Measurements from ENCODE around the gene DGKD. TPM values are rescaled to one million over a fixed set of nuclear protein-coding genes. Genes with fewer than 3 reads are reported as not detected.
A peak's percentile ranks its signal among the peaks of the same experiment; 100 is the strongest.

Gene DGKD
- total and polyA plus RNA-seq, 2 donors (not counting 1 experiment from before 2014, with no cell fraction given): 224 to 396 TPM

GRCh38 chr2:233426619-233427342 is 72.5 kb downstream of the DGKD start:
- H3K4me2 ChIP-seq (replicated peaks; ENCODE audit: low read depth, low read length, poor library complexity, severe bottlenecking): no peak overlapping the region
- H3K9me3 Mint-ChIP-seq (ENCODE audit: insufficient read depth): no peaks in the 10 kb centered on the region
- H4K20me1 ChIP-seq (ENCODE audit: control insufficient read depth, insufficient read depth, low read length, poor library complexity, severe bottlenecking): peaks cover 70% of the 10 kb centered on the region
- H2AFZ ChIP-seq (ENCODE audit: insufficient read depth, low read depth, low read length, poor library complexity, severe bottlenecking): no peak overlapping the region
- WGBS (ENCODE audit: insufficient coverage): 78% methylated on average over 4 of the region's 7 CpGs
- no peak overlapping the region for H3K4me3 ChIP-seq (ENCODE audit: control extremely low read depth in 1 of 5, extremely low read depth in 1 of 5, insufficient read depth in 1 of 5, low read depth in 2 of 5, low read length in 4 of 5)
- H3K4me3 Mint-ChIP-seq: no peak overlapping the region
- peaks cover 31 to 39% of the 10 kb centered on the region in 2 donors for H3K4me1 ChIP-seq (ENCODE audit: control insufficient read depth in 2 of 2, insufficient read depth in 2 of 2, low read length in 2 of 2)
- H3K27ac ChIP-seq (ENCODE audit: low read length in 2 of 2): no peak overlapping the region
- no peaks in the 10 kb centered on the region for H3K27me3 ChIP-seq (replicated peaks in 1 of 4; ENCODE audit: control extremely low read depth in 1 of 4, control insufficient read depth in 3 of 4, insufficient read depth in 4 of 4, low read length in 3 of 4)
- peaks cover 2 to 60% of the 10 kb centered on the region in 2 experiments for H3K36me3 ChIP-seq (replicated peaks in 1 of 2; ENCODE audit: control extremely low read depth in 1 of 2, control insufficient read depth in 1 of 2, extremely low read depth in 1 of 2, insufficient read depth in 2 of 2, low read length in 1 of 2)
- H3K79me2 ChIP-seq (ENCODE audit: control insufficient read depth, insufficient read depth, low read length): peaks cover 100% of the 10 kb centered on the region
- POLR2A ChIA-PET: no interaction called here
- TF ChIP-seq CTCF (IDR thresholded peaks at IDR 0.05): no peak
- TF ChIP-seq EZH2 (IDR thresholded peaks at IDR 0.05; ENCODE audit: borderline replicate concordance, insufficient read depth, low read depth, low read length, poor library complexity, severe bottlenecking): no peak
- CTCF ChIA-PET: interaction anchor here (1.4 to 15.7 kb wide), 4 partner anchors 12 to 23 kb away, joined by 4 to 218 read pairs (median 7); no protein-coding TSS in a partner anchor
- H3K4me1 Mint-ChIP-seq: peaks cover 78% of the 10 kb centered on the region
- intact Hi-C loops (cut with micrococcal nuclease): no loop called here
- DNase-seq (no peak), ATAC-seq (ENCODE audit: low read depth) (no peak)
- peak overlapping the region; percentile 73 for H3K27ac Mint-ChIP-seq
- H3K9me3 ChIP-seq (ENCODE audit: control extremely low read depth in 1 of 3, control insufficient read depth in 2 of 3, insufficient read depth in 1 of 3, low read length in 2 of 3): no peaks in the 10 kb centered on the region
- H3K9ac ChIP-seq (ENCODE audit: low read length): no peak overlapping the region
- H3K27me3 Mint-ChIP-seq: no peaks in the 10 kb centered on the region

GRCh38 chr2:233428008-233428407 is 73.7 kb downstream of the DGKD start:
- Histone ChIP-seq H2AFZ (ENCODE audit: insufficient read depth, low read depth, low read length, poor library complexity, severe bottlenecking) (no peak overlapping the region), H4K20me1 (ENCODE audit: control insufficient read depth, insufficient read depth, low read length, poor library complexity, severe bottlenecking) (peaks cover 81% of the 10 kb centered on the region), H3K27me3 (replicated peaks in 1 of 4; ENCODE audit: control extremely low read depth in 1 of 4, control insufficient read depth in 3 of 4, insufficient read depth in 4 of 4, low read length in 3 of 4) (no peaks in the 10 kb centered on the region), H3K9me3 (ENCODE audit: control extremely low read depth in 1 of 3, control insufficient read depth in 2 of 3, insufficient read depth in 1 of 3, low read length in 2 of 3) (no peaks in the 10 kb centered on the region), H3K27ac (ENCODE audit: low read length in 2 of 2) (peak overlapping the region in 1 of 2 donors; percentile 48), H3K36me3 (replicated peaks in 1 of 2; ENCODE audit: control extremely low read depth in 1 of 2, control insufficient read depth in 1 of 2, extremely low read depth in 1 of 2, insufficient read depth in 2 of 2, low read length in 1 of 2) (peaks cover 2 to 55% of the 10 kb centered on the region in 2 experiments), H3K9ac (ENCODE audit: low read length) (no peak overlapping the region), H3K79me2 (ENCODE audit: control insufficient read depth, insufficient read depth, low read length) (peaks cover 98% of the 10 kb centered on the region), H3K4me1 (ENCODE audit: control insufficient read depth in 2 of 2, insufficient read depth in 2 of 2, low read length in 2 of 2) (peaks cover 18 to 26% of the 10 kb centered on the region in 2 donors), H3K4me3 (ENCODE audit: control extremely low read depth in 1 of 5, extremely low read depth in 1 of 5, insufficient read depth in 1 of 5, low read depth in 2 of 5, low read length in 4 of 5) (no peak overlapping the region), H3K4me2 (replicated peaks; ENCODE audit: low read depth, low read length, poor library complexity, severe bottlenecking) (no peak overlapping the region)
- ChIA-PET POLR2A (no interaction called here), CTCF (interaction anchor here (1.4 to 15.7 kb wide), 3 partner anchors 14 to 24 kb away, joined by 4 to 218 read pairs (median 7); no protein-coding TSS in a partner anchor)
- Mint-ChIP-seq H3K4me3 (no peak overlapping the region), H3K9me3 (ENCODE audit: insufficient read depth) (no peaks in the 10 kb centered on the region), H3K4me1 (peaks cover 70% of the 10 kb centered on the region), H3K27me3 (no peaks in the 10 kb centered on the region), H3K27ac (peak overlapping the region; percentile 59)
- intact Hi-C loops (cut with micrococcal nuclease): no loop called here
- no peak for TF ChIP-seq CTCF (IDR thresholded peaks at IDR 0.05)
- TF ChIP-seq EZH2 (IDR thresholded peaks at IDR 0.05; ENCODE audit: borderline replicate concordance, insufficient read depth, low read depth, low read length, poor library complexity, severe bottlenecking): no peak
- DNase-seq: no peak
- no peak for ATAC-seq (ENCODE audit: low read depth)
- WGBS (ENCODE audit: insufficient coverage): 92% methylated on average over 2 of the region's 3 CpGs
